Activated CD8-positive, alpha-beta T cell treated with anti-CD3 and anti-CD28 coated beads for 36 hours (primary cell): Measurements from ENCODE around the gene FGF14. TPM values are rescaled to one million over a fixed set of nuclear protein-coding genes. Genes with fewer than 3 reads are reported as not detected.

Experiments
- ATAC-seq: fragments of 200-7000 bp; cut with Tn5 transposase; one replicate; pipeline ENCODE4 v1.10.0; 2021; ENCODE audit warnings: mild to moderate bottlenecking, moderate library complexity
- CTCF ChIA-PET: fragments of 350-600 bp; sonication (Branson Sonifier 250); formaldehyde crosslinking; loops from one replicate; lab custom pipeline; 2021; ENCODE audit warnings: antibody characterized with exemption; lab: Charles Lee
- POLR2A ChIA-PET: fragments of 350-600 bp; sonication (Branson Sonifier 250); formaldehyde crosslinking; loops from one replicate; lab custom pipeline; 2021; ENCODE audit warnings: antibody characterized with exemption; lab: Charles Lee
- DNase-seq: peaks from one replicate; pipeline ENCODE4 v3.0.0-alpha.2; 2020
- H3K27ac Mint-ChIP-seq: one replicate; pipeline ENCODE4 v1.8.0; 2021; ENCODE audit warnings: mild to moderate bottlenecking, mixed read lengths
- H3K27me3 Mint-ChIP-seq: one replicate; pipeline ENCODE4 v1.8.0; 2021; ENCODE audit warnings: mixed read lengths
- H3K36me3 Mint-ChIP-seq: one replicate; pipeline ENCODE4 v1.8.0; 2021; ENCODE audit warnings: low read depth, mixed read lengths
- H3K4me1 Mint-ChIP-seq: one replicate; pipeline ENCODE4 v1.8.0; 2021; ENCODE audit warnings: low read depth, mixed read lengths
- H3K4me3 Mint-ChIP-seq: one replicate; pipeline ENCODE4 v1.8.0; 2021; ENCODE audit warnings: mild to moderate bottlenecking, moderate library complexity, mixed read lengths
- H3K9me3 Mint-ChIP-seq: one replicate; pipeline ENCODE4 v1.8.0; 2021; ENCODE audit warnings: mixed read lengths
- intact Hi-C: fragments of 100-400 bp; cut with micrococcal nuclease; formaldehyde crosslinking; loops from one replicate; pipeline ENCODE4 v1.10.0; 2022
- total RNA-seq, 2 experiments: library from RNA; stranded (reverse); gene quantifications; one replicate each; pipeline ENCODE4 v1.2.3, GENCODE V29; 2021
- TF ChIP-seq, protein P1 (sequence below): fragments of 200-600 bp; IDR thresholded peaks from one replicate; pipeline ENCODE4 v1.8.0; 2022; ENCODE audit warnings: antibody characterized with exemption, mild to moderate bottlenecking

Gene FGF14
- total RNA-seq, 2 experiments from 2014 or later, result not detected

DNA sequence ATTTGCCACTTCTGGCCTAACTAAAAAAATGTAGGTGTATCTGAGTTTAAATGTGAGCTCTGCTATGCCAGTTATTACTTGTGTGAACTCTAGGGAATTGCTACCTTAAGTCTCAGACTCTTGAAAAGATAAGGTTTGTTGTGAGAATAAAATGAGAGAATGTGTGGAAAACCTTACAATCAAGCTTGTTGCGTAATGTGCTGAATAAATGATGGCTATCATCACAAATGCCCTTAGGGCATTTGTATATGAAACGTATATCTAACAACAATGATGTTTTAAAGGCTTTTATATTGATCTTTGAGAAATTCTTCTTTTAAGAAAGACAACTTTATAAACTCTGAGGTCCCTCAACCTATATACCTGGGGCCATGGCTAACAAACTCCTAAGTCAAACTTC, 564.6 kb downstream of the FGF14 start:
- TF ChIP-seq, protein P1, sequence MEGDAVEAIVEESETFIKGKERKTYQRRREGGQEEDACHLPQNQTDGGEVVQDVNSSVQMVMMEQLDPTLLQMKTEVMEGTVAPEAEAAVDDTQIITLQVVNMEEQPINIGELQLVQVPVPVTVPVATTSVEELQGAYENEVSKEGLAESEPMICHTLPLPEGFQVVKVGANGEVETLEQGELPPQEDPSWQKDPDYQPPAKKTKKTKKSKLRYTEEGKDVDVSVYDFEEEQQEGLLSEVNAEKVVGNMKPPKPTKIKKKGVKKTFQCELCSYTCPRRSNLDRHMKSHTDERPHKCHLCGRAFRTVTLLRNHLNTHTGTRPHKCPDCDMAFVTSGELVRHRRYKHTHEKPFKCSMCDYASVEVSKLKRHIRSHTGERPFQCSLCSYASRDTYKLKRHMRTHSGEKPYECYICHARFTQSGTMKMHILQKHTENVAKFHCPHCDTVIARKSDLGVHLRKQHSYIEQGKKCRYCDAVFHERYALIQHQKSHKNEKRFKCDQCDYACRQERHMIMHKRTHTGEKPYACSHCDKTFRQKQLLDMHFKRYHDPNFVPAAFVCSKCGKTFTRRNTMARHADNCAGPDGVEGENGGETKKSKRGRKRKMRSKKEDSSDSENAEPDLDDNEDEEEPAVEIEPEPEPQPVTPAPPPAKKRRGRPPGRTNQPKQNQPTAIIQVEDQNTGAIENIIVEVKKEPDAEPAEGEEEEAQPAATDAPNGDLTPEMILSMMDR, result no peak
- DNase-seq, result no peak
- H3K36me3 Mint-ChIP-seq, result no peaks in the 10 kb centered on the region
- no peaks in the 10 kb centered on the region for H3K27me3 Mint-ChIP-seq
- ChIA-PET CTCF (no interaction called here), POLR2A (no interaction called here)
- H3K4me1 Mint-ChIP-seq, result no peaks in the 10 kb centered on the region
- H3K27ac Mint-ChIP-seq, result no peak overlapping the region
- no peaks in the 10 kb centered on the region for H3K9me3 Mint-ChIP-seq
- intact Hi-C loops, result no loop called here
- H3K4me3 Mint-ChIP-seq, result no peak overlapping the region
- ATAC-seq, result no peak

DNA sequence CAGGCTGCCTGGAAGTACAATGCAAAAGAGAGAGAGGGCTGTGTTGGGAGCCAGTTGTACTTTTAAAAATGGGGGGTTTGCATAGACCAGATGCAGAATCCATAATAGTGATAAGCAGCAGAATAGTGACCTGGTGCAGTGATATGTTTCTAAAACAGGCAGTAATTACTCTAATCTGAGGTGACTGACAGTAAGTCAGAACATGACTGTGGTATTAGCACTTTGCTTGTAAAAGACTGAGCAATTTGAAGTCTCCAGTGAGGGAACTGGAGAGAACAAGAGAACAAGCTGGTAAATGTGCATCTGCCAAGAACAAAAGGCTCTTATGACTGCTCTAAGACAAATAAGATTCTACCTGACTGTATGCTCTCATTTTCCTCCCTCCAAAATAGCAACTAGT, 565.9 kb downstream of the FGF14 start:
- ATAC-seq (no peak), DNase-seq (no peak)
- CTCF ChIA-PET, result no interaction called here
- H3K9me3 Mint-ChIP-seq, result no peaks in the 10 kb centered on the region
- H3K4me1 Mint-ChIP-seq, result no peaks in the 10 kb centered on the region
- POLR2A ChIA-PET, result interaction anchor here (0.6 kb wide), 1 partner anchor 560 kb away, joined by 3 read pairs; no protein-coding TSS in a partner anchor
- no peaks in the 10 kb centered on the region for H3K36me3 Mint-ChIP-seq
- no peaks in the 10 kb centered on the region for H3K27me3 Mint-ChIP-seq
- TF ChIP-seq, protein P1, result no peak
- no peak overlapping the region for H3K4me3 Mint-ChIP-seq
- intact Hi-C loops, result no loop called here
- no peak overlapping the region for H3K27ac Mint-ChIP-seq

DNA sequence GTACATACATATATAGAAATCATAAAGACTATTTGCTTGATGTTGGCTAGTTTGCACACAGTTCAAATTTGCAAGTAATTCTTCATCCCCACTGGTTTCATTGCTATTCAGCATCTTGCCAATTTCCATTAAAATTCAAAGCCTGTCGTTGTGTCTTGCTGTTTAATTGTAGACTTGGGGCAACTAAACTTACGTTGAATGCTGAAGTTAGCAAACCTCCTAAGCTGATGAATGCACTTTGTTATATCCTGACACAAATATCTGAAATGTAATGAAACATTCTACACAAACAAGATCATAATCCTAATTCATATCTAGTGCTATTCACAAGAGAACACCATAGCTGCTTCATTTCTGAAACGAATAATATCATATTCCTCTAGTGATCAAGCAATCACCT, 568.2 kb downstream of the FGF14 start:
- TF ChIP-seq, protein P1, result no peak
- Mint-ChIP-seq H3K9me3 (no peaks in the 10 kb centered on the region), H3K4me1 (no peaks in the 10 kb centered on the region), H3K36me3 (no peaks in the 10 kb centered on the region), H3K27ac (no peak overlapping the region), H3K4me3 (no peak overlapping the region), H3K27me3 (peaks cover 1% of the 10 kb centered on the region)
- ATAC-seq (no peak), DNase-seq (no peak)
- intact Hi-C loops, result no loop called here
- POLR2A ChIA-PET, result no interaction called here
- CTCF ChIA-PET, result no interaction called here

DNA sequence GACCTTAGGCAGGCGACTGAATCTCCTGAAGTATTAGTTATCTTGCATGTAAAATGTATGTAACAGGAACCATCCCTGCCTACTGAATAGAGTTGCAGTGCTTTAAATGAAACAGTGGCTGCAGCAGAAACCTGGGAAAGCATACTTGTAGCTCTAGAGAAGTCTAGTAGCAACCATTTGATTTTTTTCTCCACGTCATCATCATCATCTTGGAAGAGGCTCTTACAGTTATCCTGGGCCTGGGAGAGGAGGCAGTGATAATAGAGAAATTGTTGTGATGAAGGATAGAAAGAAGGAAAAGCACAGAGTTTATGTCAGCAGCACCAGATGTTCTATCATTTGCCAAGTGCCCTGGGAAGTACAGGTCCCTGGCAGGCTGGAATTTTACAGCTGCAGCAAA, 571.8 kb downstream of the FGF14 start:
- intact Hi-C loops, result no loop called here
- H3K4me3 Mint-ChIP-seq, result no peak overlapping the region
- H3K9me3 Mint-ChIP-seq, result no peaks in the 10 kb centered on the region
- CTCF ChIA-PET, result no interaction called here
- POLR2A ChIA-PET, result no interaction called here
- H3K27ac Mint-ChIP-seq, result no peak overlapping the region
- ATAC-seq (no peak), DNase-seq (no peak)
- no peaks in the 10 kb centered on the region for H3K36me3 Mint-ChIP-seq
- no peaks in the 10 kb centered on the region for H3K4me1 Mint-ChIP-seq
- TF ChIP-seq, protein P1, result no peak
- peaks cover 1% of the 10 kb centered on the region for H3K27me3 Mint-ChIP-seq

DNA sequence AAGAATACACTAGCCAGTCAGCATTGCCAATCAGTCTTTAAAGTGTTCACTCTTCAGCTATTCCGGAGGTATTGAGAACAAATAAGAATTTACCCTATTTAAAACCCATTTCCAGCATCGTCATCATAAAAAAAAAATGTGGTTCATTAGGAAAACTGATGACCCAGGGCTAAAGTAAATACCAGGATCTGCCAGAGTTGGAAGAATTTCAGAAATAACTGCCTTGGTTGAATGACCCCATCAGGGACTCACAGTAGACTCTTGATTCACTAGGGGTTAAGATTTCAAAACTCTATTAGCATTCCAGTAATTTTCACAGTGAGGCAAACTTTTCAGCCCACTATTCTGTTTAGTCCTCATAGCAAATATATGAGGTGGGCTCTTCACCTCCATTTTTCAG, 572.4 kb downstream of the FGF14 start:
- intact Hi-C loops, result no loop called here
- DNase-seq (no peak), ATAC-seq (no peak)
- H3K4me1 Mint-ChIP-seq, result no peaks in the 10 kb centered on the region
- TF ChIP-seq, protein P1, result no peak
- no peaks in the 10 kb centered on the region for H3K36me3 Mint-ChIP-seq
- H3K9me3 Mint-ChIP-seq, result no peaks in the 10 kb centered on the region
- peaks cover 1% of the 10 kb centered on the region for H3K27me3 Mint-ChIP-seq
- no peak overlapping the region for H3K4me3 Mint-ChIP-seq
- POLR2A ChIA-PET, result no interaction called here
- CTCF ChIA-PET, result no interaction called here
- H3K27ac Mint-ChIP-seq, result no peak overlapping the region
